Dendritic cell treated with granulocyte-macrophage colony-stimulating factor and Interleukin-4, amounts not matched to agents 40 ng/mL and 50 ng/mL, for 4 days (primary cell): Measurements from ENCODE around the gene RECK.
A peak's percentile ranks its signal among the peaks of the same experiment; 100 is the strongest.

ENCODE experiments used
- H3K27ac Mint-ChIP-seq: one replicate; pipeline ENCODE4 v1.8.0; 2022; ENCODE audit warnings: mild to moderate bottlenecking, mixed read lengths
- H3K27me3 Mint-ChIP-seq: one replicate; pipeline ENCODE4 v1.8.0; 2022; ENCODE audit warnings: mild to moderate bottlenecking, mixed read lengths
- H3K36me3 Mint-ChIP-seq: one replicate; pipeline ENCODE4 v1.8.0; 2022; ENCODE audit warnings: low read depth, mixed read lengths
- H3K4me1 Mint-ChIP-seq: one replicate; pipeline ENCODE4 v1.8.0; 2022; ENCODE audit warnings: low read depth, mixed read lengths
- H3K4me3 Mint-ChIP-seq: one replicate; pipeline ENCODE4 v1.8.0; 2022; ENCODE audit warnings: mild to moderate bottlenecking, moderate library complexity, mixed read lengths
- H3K9me3 Mint-ChIP-seq: one replicate; pipeline ENCODE4 v1.8.0; 2022; ENCODE audit warnings: mixed read lengths
- intact Hi-C: fragments of 100-400 bp; cut with micrococcal nuclease; formaldehyde crosslinking; loops from one replicate; pipeline ENCODE4 v1.15.0; 2022

RECK gene

GRCh38 chr9:36008774-36009300, 27.9 kb upstream of the RECK start:
- peak overlapping the region; percentile 21 for H3K27ac Mint-ChIP-seq
- no peaks in the 10 kb centered on the region for H3K36me3 Mint-ChIP-seq
- intact Hi-C loops: loop anchor here (1.0 kb wide), 1 partner anchor 27 kb away; the partner anchor contains the start of gene RECK
- H3K27me3 Mint-ChIP-seq: peaks cover 54% of the 10 kb centered on the region
- peaks cover 12% of the 10 kb centered on the region for H3K9me3 Mint-ChIP-seq
- no peak overlapping the region for H3K4me3 Mint-ChIP-seq
- H3K4me1 Mint-ChIP-seq: peaks cover 23% of the 10 kb centered on the region

- H3K9me3 Mint-ChIP-seq: peaks cover 9% of the 10 kb centered on the region
- H3K27ac Mint-ChIP-seq: no peak overlapping the region
- H3K4me1 Mint-ChIP-seq: peaks cover 23% of the 10 kb centered on the region
- H3K36me3 Mint-ChIP-seq: no peaks in the 10 kb centered on the region
- intact Hi-C loops: no loop called here
- no peak overlapping the region for H3K4me3 Mint-ChIP-seq
- H3K27me3 Mint-ChIP-seq: peaks cover 38% of the 10 kb centered on the region
Measured at GRCh38 chr9:36011379-36011778, 25.3 kb upstream of the RECK start.

- intact Hi-C loops: no loop called here
- Mint-ChIP-seq H3K4me1 (no peaks in the 10 kb centered on the region), H3K36me3 (no peaks in the 10 kb centered on the region), H3K27me3 (peaks cover 4% of the 10 kb centered on the region), H3K27ac (no peak overlapping the region), H3K9me3 (peaks cover 8% of the 10 kb centered on the region), H3K4me3 (no peak overlapping the region)
Measured at GRCh38 chr9:36017278-36017677, 19.4 kb upstream of the RECK start.

- intact Hi-C loops: no loop called here
- no peaks in the 10 kb centered on the region for H3K36me3 Mint-ChIP-seq
- no peak overlapping the region for H3K27ac Mint-ChIP-seq
- H3K4me3 Mint-ChIP-seq: no peak overlapping the region
- H3K4me1 Mint-ChIP-seq: no peaks in the 10 kb centered on the region
- peaks cover 8% of the 10 kb centered on the region for H3K9me3 Mint-ChIP-seq
- peaks cover 2% of the 10 kb centered on the region for H3K27me3 Mint-ChIP-seq
Measured at GRCh38 chr9:36018129-36018528, 18.6 kb upstream of the RECK start.

- H3K27ac Mint-ChIP-seq: no peak overlapping the region
- H3K4me1 Mint-ChIP-seq: no peaks in the 10 kb centered on the region
- no peak overlapping the region for H3K4me3 Mint-ChIP-seq
- peaks cover 8% of the 10 kb centered on the region for H3K9me3 Mint-ChIP-seq
- intact Hi-C loops: no loop called here
- H3K27me3 Mint-ChIP-seq: no peaks in the 10 kb centered on the region
- no peaks in the 10 kb centered on the region for H3K36me3 Mint-ChIP-seq
Measured at GRCh38 chr9:36018891-36019720, 17.6 kb upstream of the RECK start.

- intact Hi-C loops: no loop called here
- H3K4me1 Mint-ChIP-seq: no peaks in the 10 kb centered on the region
- no peaks in the 10 kb centered on the region for H3K27me3 Mint-ChIP-seq
- no peaks in the 10 kb centered on the region for H3K9me3 Mint-ChIP-seq
- H3K36me3 Mint-ChIP-seq: no peaks in the 10 kb centered on the region
- no peak overlapping the region for H3K27ac Mint-ChIP-seq
- no peak overlapping the region for H3K4me3 Mint-ChIP-seq
Measured at GRCh38 chr9:36021968-36022367, 14.7 kb upstream of the RECK start.

- Mint-ChIP-seq H3K36me3 (no peaks in the 10 kb centered on the region), H3K4me1 (no peaks in the 10 kb centered on the region), H3K27ac (no peak overlapping the region), H3K4me3 (no peak overlapping the region), H3K27me3 (no peaks in the 10 kb centered on the region), H3K9me3 (no peaks in the 10 kb centered on the region)
- intact Hi-C loops: loop anchor here (1.0 kb wide), 1 partner anchor 68 kb away; no protein-coding TSS in a partner anchor
Measured at GRCh38 chr9:36023260-36024048, 13.3 kb upstream of the RECK start.

- H3K4me3 Mint-ChIP-seq: no peak overlapping the region
- H3K27me3 Mint-ChIP-seq: no peaks in the 10 kb centered on the region
- no peaks in the 10 kb centered on the region for H3K36me3 Mint-ChIP-seq
- H3K27ac Mint-ChIP-seq: no peak overlapping the region
- no peaks in the 10 kb centered on the region for H3K4me1 Mint-ChIP-seq
- no peaks in the 10 kb centered on the region for H3K9me3 Mint-ChIP-seq
- intact Hi-C loops: no loop called here
Measured at GRCh38 chr9:36025746-36026145, 11.0 kb upstream of the RECK start.

- H3K27ac Mint-ChIP-seq: no peak overlapping the region
- no peaks in the 10 kb centered on the region for H3K4me1 Mint-ChIP-seq
- no peaks in the 10 kb centered on the region for H3K36me3 Mint-ChIP-seq
- H3K9me3 Mint-ChIP-seq: no peaks in the 10 kb centered on the region
- H3K27me3 Mint-ChIP-seq: no peaks in the 10 kb centered on the region
- intact Hi-C loops: no loop called here
- no peak overlapping the region for H3K4me3 Mint-ChIP-seq
Measured at GRCh38 chr9:36029202-36029601, 7.5 kb upstream of the RECK start.

GRCh38 chr9:36029765-36030528, 6.8 kb upstream of the RECK start:
- Mint-ChIP-seq H3K4me3 (no peak overlapping the region), H3K9me3 (no peaks in the 10 kb centered on the region), H3K4me1 (no peaks in the 10 kb centered on the region), H3K27me3 (no peaks in the 10 kb centered on the region), H3K36me3 (no peaks in the 10 kb centered on the region), H3K27ac (no peak overlapping the region)
- intact Hi-C loops: no loop called here

- H3K4me3 Mint-ChIP-seq: no peak overlapping the region
- H3K4me1 Mint-ChIP-seq: no peaks in the 10 kb centered on the region
- peaks cover under 1% of the 10 kb centered on the region for H3K27me3 Mint-ChIP-seq
- H3K27ac Mint-ChIP-seq: no peak overlapping the region
- intact Hi-C loops: no loop called here
- H3K36me3 Mint-ChIP-seq: no peaks in the 10 kb centered on the region
- no peaks in the 10 kb centered on the region for H3K9me3 Mint-ChIP-seq
Measured at GRCh38 chr9:36030871-36031270, 5.8 kb upstream of the RECK start.

- no peak overlapping the region for H3K27ac Mint-ChIP-seq
- intact Hi-C loops: no loop called here
- H3K4me1 Mint-ChIP-seq: no peaks in the 10 kb centered on the region
- H3K27me3 Mint-ChIP-seq: peaks cover 2% of the 10 kb centered on the region
- H3K4me3 Mint-ChIP-seq: no peak overlapping the region
- H3K36me3 Mint-ChIP-seq: no peaks in the 10 kb centered on the region
- H3K9me3 Mint-ChIP-seq: no peaks in the 10 kb centered on the region
Measured at GRCh38 chr9:36031774-36032555, 4.7 kb upstream of the RECK start.

- intact Hi-C loops: no loop called here
- no peak overlapping the region for H3K27ac Mint-ChIP-seq
- H3K9me3 Mint-ChIP-seq: no peaks in the 10 kb centered on the region
- H3K36me3 Mint-ChIP-seq: no peaks in the 10 kb centered on the region
- peaks cover 8% of the 10 kb centered on the region for H3K4me1 Mint-ChIP-seq
- peaks cover 5% of the 10 kb centered on the region for H3K27me3 Mint-ChIP-seq
- H3K4me3 Mint-ChIP-seq: no peak overlapping the region
Measured at GRCh38 chr9:36033788-36034187, 2.9 kb upstream of the RECK start.
